GM12872 (cell line): Measurements from ENCODE around the gene SPATA13.

Experiments
- CTCF ChIP-seq: IDR thresholded peaks from 3 replicates; pipeline ENCODE4 v1.5.1; 2011; ENCODE audit warnings: low read depth, mild to moderate bottlenecking, low read length, moderate library complexity; ENCODE audit not compliant: insufficient read depth

Gene SPATA13

GRCh38 chr13:24161980-24162525, 1.5 kb downstream of the SPATA13 start:
- TF ChIP-seq CTCF: no peak

DNA sequence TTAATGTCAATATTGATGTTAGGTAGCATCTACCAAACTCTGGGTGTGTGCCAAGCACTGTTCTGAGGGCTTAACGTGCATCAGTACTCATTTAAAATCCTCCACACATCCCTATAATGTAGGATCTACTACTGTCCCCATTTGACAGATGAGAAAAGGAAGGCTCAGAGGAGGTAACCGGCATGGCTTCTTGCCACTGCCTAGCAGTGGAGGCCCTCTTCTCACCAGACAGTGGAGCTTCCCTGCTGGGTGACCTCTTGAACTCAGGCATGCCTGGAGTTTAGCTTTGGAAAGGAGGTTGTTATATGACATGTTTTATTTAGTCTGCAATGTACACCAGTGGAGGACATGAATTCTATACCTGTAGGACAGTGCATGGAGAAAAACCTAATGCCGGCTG, 2.1 kb downstream of the SPATA13 start:
- TF ChIP-seq CTCF: no peak

GRCh38 chr13:24165746-24166145, 5.2 kb downstream of the SPATA13 start:
- TF ChIP-seq CTCF: no peak

DNA sequence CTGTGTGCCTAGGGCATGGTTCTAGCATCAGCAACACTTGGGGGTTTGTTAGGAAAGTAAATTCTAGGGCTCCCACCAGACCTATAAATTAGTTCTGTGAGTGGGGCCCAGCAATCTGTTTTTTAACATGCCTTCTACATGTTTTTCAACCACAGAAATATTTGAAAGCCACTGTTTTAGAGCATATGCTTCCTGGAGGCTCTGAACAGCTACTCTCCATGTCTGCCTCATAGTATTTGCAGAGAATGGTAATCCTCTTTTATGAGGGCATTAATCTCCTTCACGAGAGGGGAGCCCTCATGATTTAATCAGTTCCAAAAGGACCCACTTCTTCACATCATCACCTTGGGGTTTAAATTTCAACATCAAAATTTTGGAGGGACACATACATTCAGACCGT, 6.0 kb downstream of the SPATA13 start:
- TF ChIP-seq CTCF: no peak

DNA sequence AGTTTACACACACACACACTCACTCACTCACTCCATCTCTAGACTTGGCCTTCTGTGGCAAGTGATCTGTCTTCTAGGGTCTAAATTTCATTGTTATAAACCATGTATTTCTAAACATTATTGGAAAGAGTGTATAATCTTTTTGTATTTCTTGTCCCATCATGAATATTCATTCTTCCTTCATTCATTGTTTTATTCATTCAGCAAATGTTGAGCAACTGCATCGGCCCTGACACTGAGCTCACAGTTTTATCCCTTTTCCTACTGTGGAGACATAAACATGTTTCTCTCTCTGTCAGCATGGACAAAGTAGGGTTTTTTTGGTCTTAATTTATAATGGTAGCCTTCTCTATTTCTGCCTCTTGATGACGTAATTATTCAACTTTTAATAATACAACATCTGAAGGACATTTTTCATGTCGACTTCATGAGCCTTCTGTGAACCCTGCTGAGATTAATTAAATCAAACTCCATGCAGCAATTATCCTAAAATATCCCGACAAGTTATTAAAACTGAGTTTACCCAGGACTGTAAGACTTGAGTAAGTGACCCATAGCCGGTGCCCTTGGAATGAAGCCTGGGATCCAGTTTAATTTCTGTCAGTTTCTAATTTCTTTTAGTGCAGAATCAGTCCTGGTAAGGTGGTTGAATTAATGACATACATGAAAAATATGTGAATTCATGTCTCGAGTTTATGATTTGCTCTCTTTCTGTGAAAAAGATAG, 7.3 kb downstream of the SPATA13 start:
- TF ChIP-seq CTCF: no peak

DNA sequence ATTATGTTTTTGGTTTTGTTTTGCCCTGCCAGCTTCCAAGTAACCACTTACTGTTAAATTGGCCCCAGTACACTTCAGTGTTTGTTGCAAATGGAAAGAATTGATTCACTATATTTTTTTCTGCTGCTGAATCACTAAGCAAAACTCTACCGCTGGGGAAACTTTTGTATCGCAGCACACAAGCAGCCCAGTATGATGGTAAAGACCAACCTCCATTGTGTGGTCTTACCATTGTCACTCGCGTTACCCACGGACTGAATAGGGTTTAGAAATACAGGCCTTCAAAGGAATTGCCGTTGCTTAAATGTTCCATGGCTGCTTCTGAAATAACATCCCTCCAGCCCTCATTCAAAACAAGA, 7.9 kb downstream of the SPATA13 start:
- TF ChIP-seq CTCF: no peak

DNA sequence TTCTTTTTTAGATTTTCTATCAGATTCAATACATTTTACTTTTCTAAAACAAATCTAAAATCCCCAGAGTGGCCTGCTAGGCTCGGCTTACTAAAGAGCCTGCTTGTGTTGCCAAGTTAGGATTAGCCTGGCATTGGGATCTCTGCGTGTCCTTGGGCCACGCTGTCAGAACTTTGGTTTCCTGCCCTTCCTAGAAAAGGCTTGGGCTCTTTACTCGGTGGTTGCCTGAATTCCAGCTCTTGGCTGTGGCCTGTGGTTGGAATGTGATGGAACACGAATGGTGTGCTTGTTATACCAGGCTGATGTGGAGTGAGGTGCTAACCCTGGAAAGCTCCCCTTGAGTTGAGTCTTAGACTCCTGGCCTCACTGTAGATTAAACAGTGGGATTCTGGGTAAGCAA, 8.5 kb downstream of the SPATA13 start:
- TF ChIP-seq CTCF: no peak
